ENCODE measurements around the gene ANTXR1. TPM values are rescaled to one million over a fixed set of nuclear protein-coding genes. Genes with fewer than 3 reads are reported as not detected.

ANTXR1 gene
- total and polyA plus RNA-seq, 2 of the 8 experiments (the other 6 are each of a cell fraction or from before 2014, with no cell fraction given): 15.8 to 44.3 TPM

GRCh38 chr2:69204654-69205053 lies 191.7 kb downstream of the ANTXR1 start:
- H2BK20ac ChIP-seq (ENCODE audit: low read length): no peak overlapping the region
- FAIRE-seq (no peak), DNase-seq (ENCODE audit: low read depth in 1 of 2, low spot score in 2 of 2) (no peak)
- no peaks in the 10 kb centered on the region for H3K9me3 ChIP-seq (ENCODE audit: insufficient read depth in 2 of 2, low read depth in 1 of 2, low read length in 1 of 2)
- ChIA-PET POLR2A (ENCODE audit: partially characterized antibody) (no interaction called here), CTCF (ENCODE audit: partially characterized antibody) (interaction anchor here (0.6 to 1.3 kb wide), 2 partner anchors 9 to 12 kb away, joined by 3 to 4 read pairs; no protein-coding TSS in a partner anchor)
- H3K4ac ChIP-seq (replicated peaks; ENCODE audit: insufficient read length, low read depth, low read length): no peak overlapping the region
- no peaks in the 10 kb centered on the region for H3K27me3 ChIP-seq (replicated peaks in 1 of 4; ENCODE audit: control insufficient read depth in 3 of 4, extremely low read depth in 1 of 4, insufficient read depth in 3 of 4, low read length in 3 of 4)
- H4K5ac ChIP-seq (ENCODE audit: insufficient read length, low read depth, low read length): no peak overlapping the region
- no peak overlapping the region for H3K18ac ChIP-seq (ENCODE audit: extremely low read depth, low read length)
- no peak overlapping the region for H3K9ac ChIP-seq (replicated peaks in 1 of 4; ENCODE audit: extremely low read depth in 1 of 4, low read depth in 3 of 4, low read length in 3 of 4)
- H2AK5ac ChIP-seq (ENCODE audit: low read depth, low read length): no peak overlapping the region
- H3K56ac ChIP-seq (replicated peaks; ENCODE audit: insufficient read length, low read depth, low read length): no peak overlapping the region
- no peak overlapping the region for H2BK15ac ChIP-seq (ENCODE audit: low read length)
- peaks cover 0 to 11% (median 2%) of the 10 kb centered on the region in 4 experiments; a peak in 4 of 7 replicates for H3K4me1 ChIP-seq (replicated peaks in 1 of 4; ENCODE audit: control insufficient read depth in 3 of 4, insufficient read depth in 4 of 4, low read length in 3 of 4)
- H2AFZ ChIP-seq (ENCODE audit: low read length): no peak overlapping the region
- H3K14ac ChIP-seq (ENCODE audit: insufficient read length): no peak overlapping the region
- H3K36me3 ChIP-seq (ENCODE audit: control insufficient read depth in 2 of 4, insufficient read depth in 4 of 4, low read length in 3 of 4): no peaks in the 10 kb centered on the region; a peak in 1 of 8 replicates
- no peak overlapping the region for H4K91ac ChIP-seq (replicated peaks; ENCODE audit: insufficient read length, low read length)
- H3K27ac ChIP-seq (ENCODE audit: low read depth, low read length): no peak overlapping the region
- H2BK5ac ChIP-seq (ENCODE audit: low read depth, low read length): no peak overlapping the region
- H3K79me1 ChIP-seq (ENCODE audit: low read depth, low read length): no peaks in the 10 kb centered on the region
- WGBS, 2 experiments (ENCODE audit: extremely low coverage in 1 of 2, insufficient coverage in 1 of 2, insufficient read length in 1 of 2, insufficient replicate concordance in 2 of 2, low coverage in 1 of 2, low lambda C conversion rate in 2 of 2, missing lambda C conversion rate in 1 of 2): 85% methylated on average over 3 of the region's 3 CpGs; no CpG with 5 or more reads in 1 of the 2 experiments
- H2BK12ac ChIP-seq (ENCODE audit: low read depth, low read length): no peak overlapping the region
- H4K20me1 ChIP-seq (replicated peaks in 1 of 2; ENCODE audit: control insufficient read depth in 1 of 2, insufficient read depth in 2 of 2, low read length in 2 of 2): no peaks in the 10 kb centered on the region
- H3K4me3 ChIP-seq (ENCODE audit: extremely low read depth in 1 of 4, insufficient read depth in 2 of 4, low read depth in 3 of 4, low read length in 4 of 4): no peak overlapping the region
- H3K23ac ChIP-seq (ENCODE audit: insufficient read length): no peak overlapping the region
- H3K4me2 ChIP-seq (ENCODE audit: insufficient read depth in 1 of 2, low read depth in 2 of 2, low read length in 2 of 2): no peak overlapping the region
- peaks cover 2% of the 10 kb centered on the region; the same call in 1 of the 2 replicates for H3K23me2 ChIP-seq (ENCODE audit: low read depth, low read length)
- H4K8ac ChIP-seq (ENCODE audit: extremely low read depth, insufficient read depth, low read length): no peak overlapping the region
- no peaks in the 10 kb centered on the region for H3K79me2 ChIP-seq (ENCODE audit: control insufficient read depth in 1 of 2, insufficient read depth in 2 of 2, low read length in 2 of 2)
- H2BK120ac ChIP-seq (replicated peaks; ENCODE audit: low read depth, low read length): no peak overlapping the region
- TF ChIP-seq EGR1 (IDR thresholded peaks at IDR 0.05; ENCODE audit: borderline replicate concordance, low read depth, low read length) (no peak), RXRA (IDR thresholded peaks at IDR 0.05; ENCODE audit: insufficient read depth, low read depth, low read length) (no peak), POLR2AphosphoS5 (IDR thresholded peaks at IDR 0.05; ENCODE audit: low read depth, low read length) (no peak), KDM4A (IDR thresholded peaks at IDR 0.05; ENCODE audit: low read depth, low read length, severe bottlenecking) (no peak), GTF2F1 (IDR thresholded peaks at IDR 0.05; ENCODE audit: borderline replicate concordance, low read depth, low read length) (no peak), GABPA (IDR thresholded peaks at IDR 0.05; ENCODE audit: borderline replicate concordance, insufficient read depth, low read length) (no peak), SIRT6 (IDR thresholded peaks at IDR 0.05; ENCODE audit: low read length) (no peak), SIN3A (conservative IDR thresholded peaks at IDR 0.05 in 1 of 2, IDR thresholded peaks at IDR 0.05 in 1 of 2; ENCODE audit: low read depth in 1 of 2, low read length in 2 of 2) (no peak), YY1 (IDR thresholded peaks at IDR 0.05; ENCODE audit: low read depth, low read length) (no peak), BACH1 (IDR thresholded peaks at IDR 0.05; ENCODE audit: low read length) (no peak), ATF3 (IDR thresholded peaks at IDR 0.05; ENCODE audit: insufficient read depth, low read depth, low read length) (no peak), EP300 (IDR thresholded peaks at IDR 0.05; ENCODE audit: borderline replicate concordance in 1 of 2, low read depth in 2 of 2, low read length in 2 of 2) (no peak), NRF1 (IDR thresholded peaks at IDR 0.05; ENCODE audit: low read depth, low read length) (no peak), KDM5A (IDR thresholded peaks at IDR 0.05; ENCODE audit: low read length) (no peak)

Measured in H1 (cell line).